Stimulated activated CD4-positive, alpha-beta T cell treated with anti-CD3 and anti-CD28 coated beads, Interleukin-1b, Interleukin-23, amount 100 ng/mL, for 1 hour (primary cell): Measurements from ENCODE around the gene STX16.

ENCODE experiments used
- DNase-seq, 2 donors: peaks; one replicate each; pipeline ENCODE4 v3.0.0-alpha.2; 2020; ENCODE audit warnings: low read depth in 2 of 2

STX16 gene

GRCh38 chr20:58697201-58697866, 46.3 kb downstream of the STX16 start:
- DNase-seq: no peak

- DNase-seq: no peak
Measured at GRCh38 chr20:58697867-58698703, 47.0 kb downstream of the STX16 start.

- no peak for DNase-seq
Measured at GRCh38 chr20:58698741-58699622, 47.9 kb downstream of the STX16 start.

- DNase-seq: no peak
Measured at GRCh38 chr20:58699623-58700107, 48.6 kb downstream of the STX16 start.

- DNase-seq: no peak
Measured at GRCh38 chr20:58700121-58700821, 49.2 kb downstream of the STX16 start.

GRCh38 chr20:58700823-58701222, 49.7 kb downstream of the STX16 start:
- DNase-seq: no peak

GRCh38 chr20:58701431-58702160, 50.5 kb downstream of the STX16 start:
- DNase-seq: no peak

GRCh38 chr20:58702161-58702510, 51.1 kb downstream of the STX16 start:
- no peak for DNase-seq

GRCh38 chr20:58702859-58703648, 52.0 kb downstream of the STX16 start:
- no peak for DNase-seq

- no peak for DNase-seq
Measured at GRCh38 chr20:58703765-58704371, 52.8 kb downstream of the STX16 start.

- DNase-seq: no peak
Measured at GRCh38 chr20:58705208-58705926, 54.3 kb downstream of the STX16 start.

- DNase-seq: no peak
Measured at GRCh38 chr20:58706150-58706892, 55.2 kb downstream of the STX16 start.

- DNase-seq: no peak
Measured at GRCh38 chr20:58706975-58707681, 56.0 kb downstream of the STX16 start.

- DNase-seq: no peak
Measured at GRCh38 chr20:58707770-58708169, 56.7 kb downstream of the STX16 start.

- DNase-seq: no peak
Measured at GRCh38 chr20:58708246-58708931, 57.3 kb downstream of the STX16 start.

GRCh38 chr20:58709013-58709702, 58.1 kb downstream of the STX16 start:
- no peak for DNase-seq
